ENCODE data around the gene OR5L2. TPM values are rescaled to one million over a fixed set of nuclear protein-coding genes. Genes with fewer than 3 reads are reported as not detected.

OR5L2 gene
- total and polyA plus RNA-seq, 9 of the 15 experiments (the other 6 are each of a cell fraction or from before 2014, with no cell fraction given) = not detected

DNA sequence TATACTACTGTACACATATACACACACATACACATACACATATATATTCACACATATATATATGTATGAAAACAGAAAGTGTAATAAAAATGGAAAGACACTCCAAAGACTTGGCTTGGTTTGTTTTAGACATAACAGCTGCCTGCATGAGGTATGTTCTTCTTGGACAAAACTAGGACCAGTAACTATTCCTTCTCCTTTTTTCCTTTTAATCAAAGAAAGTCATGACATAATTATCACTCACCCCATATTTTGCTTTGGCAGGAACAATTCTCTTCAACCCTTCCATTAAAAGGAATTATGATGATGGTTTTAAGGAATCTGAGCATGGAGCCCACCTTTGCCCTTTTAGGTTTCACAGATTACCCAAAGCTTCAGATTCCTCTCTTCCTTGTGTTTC lies 31.8 kb upstream of the OR5L2 start, which contains the start of gene OR5D14:
Gene OR5D14, plus strand, starts transcription at position 301 of the 400 bp plus-strand sequence. Its CDS starts 0 bp downstream, at position 301.
- Histone ChIP-seq H2AFZ (ENCODE audit: low read depth, low read length) (no peak within 1 kb of the TSS), H3K4me2 (ENCODE audit: insufficient read depth, low read length) (no peak within 1 kb of the TSS), H4K20me1 (replicated peaks; ENCODE audit: control insufficient read depth, insufficient read depth, low read length) (no peaks in the 10 kb centered on the region), H3K36me3 (ENCODE audit: control insufficient read depth, insufficient read depth, low read length) (no peaks in the 10 kb centered on the region), H3K4me3 (no peak within 1 kb of the TSS), H3K79me2 (ENCODE audit: control insufficient read depth, insufficient read depth, low read length) (no peaks in the 10 kb centered on the region), H3K9me3 (replicated peaks; ENCODE audit: control insufficient read depth, insufficient read depth, low read depth, low read length) (no peaks in the 10 kb centered on the region), H3K9me1 (ENCODE audit: control insufficient read depth, insufficient read depth, low read length) (no peaks in the 10 kb centered on the region), H3K27me3 (ENCODE audit: control insufficient read depth in 2 of 2, insufficient read depth in 2 of 2, low read length in 2 of 2) (no peaks in the 10 kb centered on the region), H3K4me1 (replicated peaks in 1 of 2; ENCODE audit: control insufficient read depth in 2 of 2, insufficient read depth in 2 of 2, low read length in 2 of 2) (no peaks in the 10 kb centered on the region), H3K27ac (ENCODE audit: extremely low read depth, low read depth, low read length) (no peak within 1 kb of the TSS), H3K9ac (ENCODE audit: insufficient read depth in 1 of 2, low read depth in 2 of 2, low read length in 2 of 2) (no peak within 1 kb of the TSS)
- no TSS peak for BruUV-seq (replicated peaks)
- in situ Hi-C loops (cut with MboI) (no loop called here), intact Hi-C loops (cut with micrococcal nuclease) (no loop called here)
- FAIRE-seq (no peak), DNase-seq (ENCODE audit: extremely low read depth in 1 of 4, low spot score in 3 of 4) (no peak), ATAC-seq (no peak)
- TF ChIP-seq JUND (IDR thresholded peaks at IDR 0.05; ENCODE audit: borderline replicate concordance, low read depth, low read length) (no peak), JUND (tag; IDR thresholded peaks at IDR 0.05; ENCODE audit: borderline replicate concordance, low read depth, low read length) (no peak), ETV5 (CRISPR knock-in tag; IDR thresholded peaks at IDR 0.05; ENCODE audit: low read depth) (no peak)
- ChIA-PET CTCF (ENCODE audit: low intra/inter-chr PET ratio) (no interaction called here), POLR2A (no interaction called here)

- no peaks in the 10 kb centered on the region for H3K4me1 ChIP-seq (replicated peaks in 1 of 2; ENCODE audit: control insufficient read depth in 2 of 2, insufficient read depth in 2 of 2, low read length in 2 of 2)
- H3K79me2 ChIP-seq (ENCODE audit: control insufficient read depth, insufficient read depth, low read length) = no peaks in the 10 kb centered on the region
- no peaks in the 10 kb centered on the region for H4K20me1 ChIP-seq (replicated peaks; ENCODE audit: control insufficient read depth, insufficient read depth, low read length)
- WGBS (ENCODE audit: insufficient coverage, low coverage, missing lambda C conversion rate) = 0% methylated on average over 1 of the region's 1 CpG
- ChIA-PET POLR2A (no interaction called here), CTCF (ENCODE audit: low intra/inter-chr PET ratio) (no interaction called here)
- no peaks in the 10 kb centered on the region for H3K9me1 ChIP-seq (ENCODE audit: control insufficient read depth, insufficient read depth, low read length)
- in situ Hi-C loops (cut with MboI) (no loop called here), intact Hi-C loops (cut with micrococcal nuclease) (no loop called here)
- H3K4me2 ChIP-seq (ENCODE audit: insufficient read depth, low read length) = no peak overlapping the region
- DNase-seq (ENCODE audit: extremely low read depth in 1 of 4, low spot score in 3 of 4) (no peak), FAIRE-seq (no peak), ATAC-seq (no peak)
- H3K27me3 ChIP-seq (ENCODE audit: control insufficient read depth in 2 of 2, insufficient read depth in 2 of 2, low read length in 2 of 2) = no peaks in the 10 kb centered on the region
- H3K27ac ChIP-seq (ENCODE audit: extremely low read depth, low read depth, low read length) = no peak overlapping the region
- no peaks in the 10 kb centered on the region for H3K9me3 ChIP-seq (replicated peaks; ENCODE audit: control insufficient read depth, insufficient read depth, low read depth, low read length)
- TF ChIP-seq ZFP36 (IDR thresholded peaks at IDR 0.05; ENCODE audit: low read depth, low read length, partially characterized antibody) (peak; percentile 20), TAF1 (IDR thresholded peaks at IDR 0.05; ENCODE audit: control insufficient read depth, extremely low read depth, insufficient read depth, low read length, severe bottlenecking) (no peak), MCM3 (IDR thresholded peaks at IDR 0.05) (no peak), TBP (optimal IDR thresholded peaks at IDR 0.05; ENCODE audit: low read depth, low read length) (no peak), LARP7 (IDR thresholded peaks at IDR 0.05) (no peak), TAF9B (IDR thresholded peaks at IDR 0.05; ENCODE audit: partially characterized antibody) (no peak), RFX1 (IDR thresholded peaks at IDR 0.05) (no peak)
- no peak overlapping the region for H3K9ac ChIP-seq (ENCODE audit: insufficient read depth in 1 of 2, low read depth in 2 of 2, low read length in 2 of 2)
- H3K4me3 ChIP-seq = no peak overlapping the region
- no peaks in the 10 kb centered on the region for H3K36me3 ChIP-seq (ENCODE audit: control insufficient read depth, insufficient read depth, low read length)
- no peak overlapping the region for H2AFZ ChIP-seq (ENCODE audit: low read depth, low read length)
- no TSS peak for BruUV-seq (replicated peaks)
Observed at GRCh38 chr11:55806248-55806647, 20.8 kb upstream of the OR5L2 start.
